GM23338 (cell line): Measurements from ENCODE around the gene PPP1R27. TPM values are rescaled to one million over a fixed set of nuclear protein-coding genes. Genes with fewer than 3 reads are reported as not detected.

Source experiments
- ATAC-seq: fragments of 200-7000 bp; cut with Tn5 transposase; 3 replicates; pipeline ENCODE4 v1.9.1; 2020
- DNase-seq: peaks from one replicate; pipeline ENCODE4 v3.0.0-alpha.2; 2015; ENCODE audit warnings: low spot score
- H2AFZ ChIP-seq: fragments of 200-600 bp; sonication (generic); 2 replicates; pipeline ENCODE4 v1.8.0; 2016; ENCODE audit warnings: antibody characterized with exemption, mild to moderate bottlenecking, moderate library complexity
- H3F3A ChIP-seq: fragments of 200-600 bp; sonication (generic); replicated peaks from 2 replicates; pipeline ENCODE4 v1.8.0; 2017; ENCODE audit warnings: antibody characterized with exemption, mixed run types, low read depth
- H3K27ac ChIP-seq: fragments of 200-600 bp; sonication (generic); 2 replicates; pipeline ENCODE4 v1.6.1; 2016; ENCODE audit warnings: low read depth
- H3K27me3 ChIP-seq: fragments of 200-600 bp; sonication (generic); 2 replicates; pipeline ENCODE4 v1.8.0; 2016; ENCODE audit warnings: mild to moderate bottlenecking, mixed run types, moderate library complexity; ENCODE audit not compliant: insufficient read depth
- H3K36me3 ChIP-seq: fragments of 200-600 bp; sonication (generic); 2 replicates; pipeline ENCODE4 v1.8.0; 2016; ENCODE audit warnings: mild to moderate bottlenecking; ENCODE audit not compliant: insufficient read depth
- H3K4me1 ChIP-seq: fragments of 200-600 bp; sonication (generic); 2 replicates; pipeline ENCODE4 v1.8.0; 2016; ENCODE audit warnings: mild to moderate bottlenecking, moderate library complexity; ENCODE audit not compliant: insufficient read depth
- H3K4me2 ChIP-seq: fragments of 200-600 bp; sonication (generic); 2 replicates; pipeline ENCODE4 v1.7.1; 2017; ENCODE audit warnings: mixed run types
- H3K4me3 ChIP-seq: fragments of 200-600 bp; sonication (generic); 2 replicates; pipeline ENCODE4 v1.6.1; 2016; ENCODE audit warnings: mixed run types
- H3K79me2 ChIP-seq: fragments of 200-600 bp; sonication (generic); replicated peaks from 2 replicates; pipeline ENCODE4 v1.8.0; 2017; ENCODE audit warnings: mild to moderate bottlenecking; ENCODE audit not compliant: insufficient read depth
- H3K9me2 ChIP-seq: fragments of 200-600 bp; sonication (generic); 2 replicates; pipeline ENCODE4 v1.8.0; 2017; ENCODE audit not compliant: insufficient read depth
- H4K20me1 ChIP-seq: fragments of 200-600 bp; sonication (generic); replicated peaks from 2 replicates; pipeline ENCODE4 v1.8.0; 2017; ENCODE audit warnings: mild to moderate bottlenecking; ENCODE audit not compliant: insufficient read depth
- H3K27ac Mint-ChIP-seq: 2 replicates; pipeline ENCODE4 v1.8.0; 2020; ENCODE audit warnings: inconsistent platforms, mild to moderate bottlenecking, moderate library complexity, mixed read lengths
- H3K27me3 Mint-ChIP-seq: 3 replicates; pipeline ENCODE4 v1.8.0; 2022; ENCODE audit warnings: low read depth, mild to moderate bottlenecking, moderate library complexity, mixed read lengths, inconsistent platforms; ENCODE audit not compliant: insufficient read depth, poor library complexity
- H3K36me3 Mint-ChIP-seq: 3 replicates; pipeline ENCODE4 v1.8.0; 2021; ENCODE audit warnings: low read depth, mild to moderate bottlenecking, inconsistent platforms, moderate library complexity, mixed read lengths
- H3K4me1 Mint-ChIP-seq: 3 replicates; pipeline ENCODE4 v1.8.0; 2020; ENCODE audit warnings: mild to moderate bottlenecking, inconsistent platforms, mixed read lengths
- H3K4me3 Mint-ChIP-seq: 3 replicates; pipeline ENCODE4 v1.8.0; 2021; ENCODE audit warnings: moderate library complexity, mild to moderate bottlenecking, inconsistent platforms, mixed read lengths
- H3K9me3 Mint-ChIP-seq: 3 replicates; pipeline ENCODE4 v1.8.0; 2020; ENCODE audit warnings: moderate library complexity, mild to moderate bottlenecking, inconsistent platforms, mixed read lengths
- CREB1 ChIP-seq: fragments of 250-450 bp; sonication (Bioruptor Pico); IDR thresholded peaks from 2 replicates; pipeline ENCODE4 v1.5.0; 2020; ENCODE audit warnings: low read depth, mild to moderate bottlenecking, moderate library complexity
- EZH2 ChIP-seq: fragments of 200-600 bp; sonication (generic); IDR thresholded peaks from one replicate; pipeline ENCODE4 v1.8.0; 2017; ENCODE audit warnings: antibody characterized with exemption, mild to moderate bottlenecking, low read depth; ENCODE audit not compliant: unreplicated experiment
- EZH2phosphoT487 ChIP-seq: fragments of 200-600 bp; sonication (generic); IDR thresholded peaks from one replicate; pipeline ENCODE4 v1.8.1; 2018; ENCODE audit warnings: antibody characterized with exemption; ENCODE audit not compliant: unreplicated experiment
- JUNB ChIP-seq: IDR thresholded peaks from one replicate; pipeline ENCODE4 v1.6.1; 2016; ENCODE audit warnings: antibody characterized with exemption; ENCODE audit not compliant: unreplicated experiment
- NANOG ChIP-seq: IDR thresholded peaks from 2 replicates; pipeline ENCODE4 v1.6.1; 2016; ENCODE audit warnings: antibody characterized with exemption, borderline replicate concordance
- STAT1 ChIP-seq: IDR thresholded peaks from one replicate; pipeline ENCODE4 v1.6.1; 2016; ENCODE audit warnings: antibody characterized with exemption; ENCODE audit not compliant: unreplicated experiment
- polyA plus RNA-seq: library from polyadenylated mRNA; unstranded; fragments of >200 nt; fragmentation: Nextera tagmentation; extraction: Ambion mirVana; gene quantifications from 2 replicates; pipeline ENCODE4 v1.2.1, GENCODE V29; 2016
- total RNA-seq: library from RNA; depleted of rRNA; stranded (reverse); fragments of >200 nt; shearing (Covaris generic); gene quantifications from 2 replicates; pipeline ENCODE4 v1.2.3, GENCODE V29; 2014
- TF ChIP-seq, protein P1 (sequence below), 2 experiments: fragments of 200-600 bp in 1 of 2; sonication (generic) in 1 of 2; conservative IDR thresholded peaks; 2 replicates each; pipeline versions ENCODE4 v1.5.1 to v1.6.1; 2016 to 2017; ENCODE audit warnings: antibody characterized with exemption in 2 of 2, low read depth in 2 of 2, mild to moderate bottlenecking in 2 of 2, moderate library complexity in 1 of 2
- TF ChIP-seq, protein P2 (sequence below): IDR thresholded peaks from one replicate; pipeline ENCODE4 v1.6.1; 2018; ENCODE audit warnings: antibody characterized with exemption; ENCODE audit not compliant: unreplicated experiment
- TF ChIP-seq, protein P3 (sequence below): fragments of 250-450 bp; sonication (Bioruptor Pico); IDR thresholded peaks from 2 replicates; pipeline ENCODE4 v1.5.0; 2020; ENCODE audit warnings: mild to moderate bottlenecking, moderate library complexity

PPP1R27 gene
- total and polyA plus RNA-seq, 2 experiments from 2014 or later, result 0.65 TPM; not detected in 1

- no peak for TF ChIP-seq EZH2
- TF ChIP-seq, protein P1, sequence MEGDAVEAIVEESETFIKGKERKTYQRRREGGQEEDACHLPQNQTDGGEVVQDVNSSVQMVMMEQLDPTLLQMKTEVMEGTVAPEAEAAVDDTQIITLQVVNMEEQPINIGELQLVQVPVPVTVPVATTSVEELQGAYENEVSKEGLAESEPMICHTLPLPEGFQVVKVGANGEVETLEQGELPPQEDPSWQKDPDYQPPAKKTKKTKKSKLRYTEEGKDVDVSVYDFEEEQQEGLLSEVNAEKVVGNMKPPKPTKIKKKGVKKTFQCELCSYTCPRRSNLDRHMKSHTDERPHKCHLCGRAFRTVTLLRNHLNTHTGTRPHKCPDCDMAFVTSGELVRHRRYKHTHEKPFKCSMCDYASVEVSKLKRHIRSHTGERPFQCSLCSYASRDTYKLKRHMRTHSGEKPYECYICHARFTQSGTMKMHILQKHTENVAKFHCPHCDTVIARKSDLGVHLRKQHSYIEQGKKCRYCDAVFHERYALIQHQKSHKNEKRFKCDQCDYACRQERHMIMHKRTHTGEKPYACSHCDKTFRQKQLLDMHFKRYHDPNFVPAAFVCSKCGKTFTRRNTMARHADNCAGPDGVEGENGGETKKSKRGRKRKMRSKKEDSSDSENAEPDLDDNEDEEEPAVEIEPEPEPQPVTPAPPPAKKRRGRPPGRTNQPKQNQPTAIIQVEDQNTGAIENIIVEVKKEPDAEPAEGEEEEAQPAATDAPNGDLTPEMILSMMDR (conservative IDR thresholded peaks at IDR 0.05; ENCODE audit: low read depth in 2 of 2), result peak in 1 of 2 experiments; percentile 18; a peak in 1 of 4 replicates
Observed at GRCh38 chr17:81849457-81849856, 14.6 kb upstream of the PPP1R27 start (continued).

DNA sequence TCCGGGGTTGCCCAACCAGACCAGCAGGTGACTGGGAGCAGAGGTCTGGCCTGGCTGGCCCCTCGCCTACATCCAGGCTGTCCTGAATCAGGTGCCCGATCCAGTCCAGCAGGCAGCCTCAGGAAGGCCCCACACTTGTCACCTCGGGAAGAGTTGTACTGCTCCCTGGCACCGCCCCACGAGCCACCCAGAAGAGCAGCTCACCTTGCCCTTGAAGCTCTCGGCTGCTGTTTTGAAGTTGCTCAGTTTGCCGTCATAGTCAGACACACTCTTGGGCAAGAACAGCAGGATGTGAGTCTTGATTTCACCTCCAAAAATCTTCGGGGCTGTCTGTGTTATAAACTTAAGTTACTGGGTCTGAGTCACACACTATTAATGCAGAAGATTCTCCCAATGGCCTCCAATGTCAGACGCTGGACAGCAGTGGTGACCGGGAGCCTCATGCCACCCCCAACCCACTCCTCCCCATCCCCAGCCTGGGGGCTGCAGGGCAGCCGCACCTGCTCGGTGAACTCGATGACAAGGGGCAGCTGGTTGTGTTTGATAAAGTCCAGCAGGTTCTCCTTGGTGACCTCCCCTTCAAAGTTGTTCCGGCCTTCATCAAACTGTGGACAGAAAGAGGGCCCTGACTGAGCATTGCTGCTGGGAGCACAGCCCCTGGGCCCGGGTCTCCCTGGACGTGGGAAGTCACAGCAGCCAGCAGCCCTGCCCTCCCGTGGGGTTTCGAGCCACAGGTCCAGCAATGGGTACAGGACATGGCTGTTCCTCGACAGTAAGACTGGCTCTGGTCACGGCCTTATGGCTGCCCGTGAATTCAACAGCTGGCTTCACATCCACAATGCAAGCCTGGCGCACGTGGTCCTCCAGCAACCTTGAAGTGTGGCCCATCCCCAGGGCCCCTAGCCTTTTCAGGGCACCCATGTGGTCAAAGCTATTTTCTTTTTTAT lies 12.2 kb upstream of the PPP1R27 start:
- no peak overlapping the region for H3K4me3 Mint-ChIP-seq
- Histone ChIP-seq H3K4me2 (no peak overlapping the region), H4K20me1 (peaks cover 6% of the 10 kb centered on the region; the same call in 1 of the 2 replicates), H2AFZ (no peak overlapping the region), H3K4me3 (no peak overlapping the region), H3K79me2 (0 out of 2 replicates have a peak, but pooled peaks cover 4% of the 10 kb centered on the region), H3F3A (peaks cover 8% of the 10 kb centered on the region; the same call in 1 of the 2 replicates), H3K9me2 (no peaks in the 10 kb centered on the region), H3K36me3 (peaks cover 7% of the 10 kb centered on the region; the same call in 1 of the 2 replicates), H3K4me1 (no peaks in the 10 kb centered on the region), H3K27ac (no peak overlapping the region), H3K27me3 (no peaks in the 10 kb centered on the region)
- H3K4me1 Mint-ChIP-seq, result no peaks in the 10 kb centered on the region; the same call in 2 of the 3 replicates
- H3K27me3 Mint-ChIP-seq, result peaks cover 2% of the 10 kb centered on the region
- TF ChIP-seq STAT1 (no peak), NANOG (no peak), JUNB (no peak), CREB1 (no peak), EZH2phosphoT487 (no peak)
- TF ChIP-seq, protein P2, sequence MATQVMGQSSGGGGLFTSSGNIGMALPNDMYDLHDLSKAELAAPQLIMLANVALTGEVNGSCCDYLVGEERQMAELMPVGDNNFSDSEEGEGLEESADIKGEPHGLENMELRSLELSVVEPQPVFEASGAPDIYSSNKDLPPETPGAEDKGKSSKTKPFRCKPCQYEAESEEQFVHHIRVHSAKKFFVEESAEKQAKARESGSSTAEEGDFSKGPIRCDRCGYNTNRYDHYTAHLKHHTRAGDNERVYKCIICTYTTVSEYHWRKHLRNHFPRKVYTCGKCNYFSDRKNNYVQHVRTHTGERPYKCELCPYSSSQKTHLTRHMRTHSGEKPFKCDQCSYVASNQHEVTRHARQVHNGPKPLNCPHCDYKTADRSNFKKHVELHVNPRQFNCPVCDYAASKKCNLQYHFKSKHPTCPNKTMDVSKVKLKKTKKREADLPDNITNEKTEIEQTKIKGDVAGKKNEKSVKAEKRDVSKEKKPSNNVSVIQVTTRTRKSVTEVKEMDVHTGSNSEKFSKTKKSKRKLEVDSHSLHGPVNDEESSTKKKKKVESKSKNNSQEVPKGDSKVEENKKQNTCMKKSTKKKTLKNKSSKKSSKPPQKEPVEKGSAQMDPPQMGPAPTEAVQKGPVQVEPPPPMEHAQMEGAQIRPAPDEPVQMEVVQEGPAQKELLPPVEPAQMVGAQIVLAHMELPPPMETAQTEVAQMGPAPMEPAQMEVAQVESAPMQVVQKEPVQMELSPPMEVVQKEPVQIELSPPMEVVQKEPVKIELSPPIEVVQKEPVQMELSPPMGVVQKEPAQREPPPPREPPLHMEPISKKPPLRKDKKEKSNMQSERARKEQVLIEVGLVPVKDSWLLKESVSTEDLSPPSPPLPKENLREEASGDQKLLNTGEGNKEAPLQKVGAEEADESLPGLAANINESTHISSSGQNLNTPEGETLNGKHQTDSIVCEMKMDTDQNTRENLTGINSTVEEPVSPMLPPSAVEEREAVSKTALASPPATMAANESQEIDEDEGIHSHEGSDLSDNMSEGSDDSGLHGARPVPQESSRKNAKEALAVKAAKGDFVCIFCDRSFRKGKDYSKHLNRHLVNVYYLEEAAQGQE, result no peak
- TF ChIP-seq, protein P3, sequence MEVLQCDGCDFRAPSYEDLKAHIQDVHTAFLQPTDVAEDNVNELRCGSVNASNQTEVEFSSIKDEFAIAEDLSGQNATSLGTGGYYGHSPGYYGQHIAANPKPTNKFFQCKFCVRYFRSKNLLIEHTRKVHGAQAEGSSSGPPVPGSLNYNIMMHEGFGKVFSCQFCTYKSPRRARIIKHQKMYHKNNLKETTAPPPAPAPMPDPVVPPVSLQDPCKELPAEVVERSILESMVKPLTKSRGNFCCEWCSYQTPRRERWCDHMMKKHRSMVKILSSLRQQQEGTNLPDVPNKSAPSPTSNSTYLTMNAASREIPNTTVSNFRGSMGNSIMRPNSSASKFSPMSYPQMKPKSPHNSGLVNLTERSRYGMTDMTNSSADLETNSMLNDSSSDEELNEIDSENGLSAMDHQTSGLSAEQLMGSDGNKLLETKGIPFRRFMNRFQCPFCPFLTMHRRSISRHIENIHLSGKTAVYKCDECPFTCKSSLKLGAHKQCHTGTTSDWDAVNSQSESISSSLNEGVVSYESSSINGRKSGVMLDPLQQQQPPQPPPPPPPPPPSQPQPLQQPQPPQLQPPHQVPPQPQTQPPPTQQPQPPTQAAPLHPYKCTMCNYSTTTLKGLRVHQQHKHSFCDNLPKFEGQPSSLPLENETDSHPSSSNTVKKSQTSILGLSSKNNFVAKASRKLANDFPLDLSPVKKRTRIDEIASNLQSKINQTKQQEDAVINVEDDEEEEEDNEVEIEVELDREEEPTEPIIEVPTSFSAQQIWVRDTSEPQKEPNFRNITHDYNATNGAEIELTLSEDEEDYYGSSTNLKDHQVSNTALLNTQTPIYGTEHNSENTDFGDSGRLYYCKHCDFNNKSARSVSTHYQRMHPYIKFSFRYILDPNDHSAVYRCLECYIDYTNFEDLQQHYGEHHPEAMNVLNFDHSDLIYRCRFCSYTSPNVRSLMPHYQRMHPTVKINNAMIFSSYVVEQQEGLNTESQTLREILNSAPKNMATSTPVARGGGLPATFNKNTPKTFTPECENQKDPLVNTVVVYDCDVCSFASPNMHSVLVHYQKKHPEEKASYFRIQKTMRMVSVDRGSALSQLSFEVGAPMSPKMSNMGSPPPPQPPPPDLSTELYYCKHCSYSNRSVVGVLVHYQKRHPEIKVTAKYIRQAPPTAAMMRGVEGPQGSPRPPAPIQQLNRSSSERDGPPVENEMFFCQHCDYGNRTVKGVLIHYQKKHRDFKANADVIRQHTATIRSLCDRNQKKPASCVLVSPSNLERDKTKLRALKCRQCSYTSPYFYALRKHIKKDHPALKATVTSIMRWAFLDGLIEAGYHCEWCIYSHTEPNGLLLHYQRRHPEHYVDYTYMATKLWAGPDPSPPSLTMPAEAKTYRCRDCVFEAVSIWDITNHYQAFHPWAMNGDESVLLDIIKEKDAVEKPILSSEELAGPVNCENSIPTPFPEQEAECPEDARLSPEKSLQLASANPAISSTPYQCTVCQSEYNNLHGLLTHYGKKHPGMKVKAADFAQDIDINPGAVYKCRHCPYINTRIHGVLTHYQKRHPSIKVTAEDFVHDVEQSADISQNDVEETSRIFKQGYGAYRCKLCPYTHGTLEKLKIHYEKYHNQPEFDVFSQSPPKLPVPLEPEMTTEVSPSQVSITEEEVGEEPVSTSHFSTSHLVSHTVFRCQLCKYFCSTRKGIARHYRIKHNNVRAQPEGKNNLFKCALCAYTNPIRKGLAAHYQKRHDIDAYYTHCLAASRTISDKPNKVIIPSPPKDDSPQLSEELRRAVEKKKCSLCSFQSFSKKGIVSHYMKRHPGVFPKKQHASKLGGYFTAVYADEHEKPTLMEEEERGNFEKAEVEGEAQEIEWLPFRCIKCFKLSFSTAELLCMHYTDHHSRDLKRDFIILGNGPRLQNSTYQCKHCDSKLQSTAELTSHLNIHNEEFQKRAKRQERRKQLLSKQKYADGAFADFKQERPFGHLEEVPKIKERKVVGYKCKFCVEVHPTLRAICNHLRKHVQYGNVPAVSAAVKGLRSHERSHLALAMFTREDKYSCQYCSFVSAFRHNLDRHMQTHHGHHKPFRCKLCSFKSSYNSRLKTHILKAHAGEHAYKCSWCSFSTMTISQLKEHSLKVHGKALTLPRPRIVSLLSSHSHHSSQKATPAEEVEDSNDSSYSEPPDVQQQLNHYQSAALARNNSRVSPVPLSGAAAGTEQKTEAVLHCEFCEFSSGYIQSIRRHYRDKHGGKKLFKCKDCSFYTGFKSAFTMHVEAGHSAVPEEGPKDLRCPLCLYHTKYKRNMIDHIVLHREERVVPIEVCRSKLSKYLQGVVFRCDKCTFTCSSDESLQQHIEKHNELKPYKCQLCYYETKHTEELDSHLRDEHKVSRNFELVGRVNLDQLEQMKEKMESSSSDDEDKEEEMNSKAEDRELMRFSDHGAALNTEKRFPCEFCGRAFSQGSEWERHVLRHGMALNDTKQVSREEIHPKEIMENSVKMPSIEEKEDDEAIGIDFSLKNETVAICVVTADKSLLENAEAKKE (CRISPR knock-in tag), result no peak
- ATAC-seq, result no peak
- no peak overlapping the region for H3K27ac Mint-ChIP-seq
- no peaks in the 10 kb centered on the region for H3K9me3 Mint-ChIP-seq
- H3K36me3 Mint-ChIP-seq, result peaks cover 45% of the 10 kb centered on the region
- DNase-seq, result no peak
